Glomerular visceral epithelial cell (primary cell): Measurements from ENCODE around the gene SSR2.
"Not testable (repeated sequence)": the region's sequence is repeated elsewhere in the genome, so short reads cannot be mapped to it uniquely, and the experiment has no call there.

ENCODE experiments used
- DNase-seq: peaks from one replicate; pipeline ENCODE4 v3.0.0-alpha.2; 2016; ENCODE audit errors: extremely low spot score

SSR2 gene

DNA sequence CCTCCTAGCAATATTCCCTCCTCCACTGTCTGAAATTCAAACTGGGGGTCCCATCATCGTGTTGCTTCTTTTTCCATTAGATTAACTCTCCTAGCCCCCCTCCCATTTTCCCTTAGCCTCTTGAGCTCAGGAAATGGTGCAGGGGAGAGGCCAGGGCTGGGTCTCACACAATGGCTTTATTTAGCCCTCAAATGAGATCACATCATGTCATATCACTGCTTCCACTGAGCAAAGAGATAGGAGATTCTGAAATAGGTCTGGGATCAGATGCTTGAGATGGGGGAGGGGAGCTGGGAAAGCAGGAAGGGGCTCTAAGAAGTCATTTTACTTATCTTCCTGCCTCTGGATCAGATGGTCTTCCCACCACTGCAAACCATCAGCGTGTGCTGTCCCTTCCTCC lies 24.6 kb downstream of the SSR2 start:
- DNase-seq, result no peak

- no peak for DNase-seq
Observed at GRCh38 chr1:155993595-155993994, 27.2 kb downstream of the SSR2 start.

- DNase-seq, result no peak
Observed at GRCh38 chr1:155990005-155990739, 30.6 kb downstream of the SSR2 start.

GRCh38 chr1:155989242-155990004 lies 31.3 kb downstream of the SSR2 start:
- peak; percentile 79 for DNase-seq

DNA sequence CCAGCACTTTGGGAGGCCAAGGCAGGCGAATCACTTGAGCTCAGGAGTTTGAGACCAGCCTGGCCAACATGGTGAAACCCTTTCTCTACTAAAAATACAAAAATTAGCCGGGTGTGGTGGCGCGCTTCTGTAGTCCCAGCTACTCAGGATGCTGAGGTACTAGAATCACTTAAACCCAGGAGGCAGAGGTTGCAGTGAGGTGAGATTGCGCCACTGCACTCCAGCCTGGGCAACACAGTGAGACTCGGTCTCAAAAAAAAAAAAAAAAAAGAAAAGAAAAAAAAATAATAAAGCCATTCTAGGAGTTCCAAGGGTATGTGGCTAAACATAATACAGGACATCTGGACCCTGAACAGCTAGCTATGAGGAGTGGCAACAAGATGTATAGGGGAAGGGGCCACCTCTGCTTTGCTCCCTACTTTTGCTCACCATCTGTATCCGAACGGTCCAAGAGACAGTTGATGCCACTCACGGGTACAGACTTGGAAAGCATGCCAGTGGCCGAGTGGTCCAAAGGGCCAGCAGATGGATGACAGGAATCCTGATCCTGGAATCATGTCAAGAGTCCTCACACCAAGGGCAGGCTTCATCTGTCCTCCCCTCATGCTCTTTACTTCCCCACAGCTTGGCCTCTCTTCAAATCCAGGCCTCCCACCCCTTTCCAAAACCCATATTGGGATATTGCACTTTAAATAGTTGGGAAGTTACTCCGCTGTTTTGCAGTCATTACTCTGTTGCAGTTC lies 35.7 kb downstream of the SSR2 start:
- not testable (repeated sequence) for DNase-seq

DNA sequence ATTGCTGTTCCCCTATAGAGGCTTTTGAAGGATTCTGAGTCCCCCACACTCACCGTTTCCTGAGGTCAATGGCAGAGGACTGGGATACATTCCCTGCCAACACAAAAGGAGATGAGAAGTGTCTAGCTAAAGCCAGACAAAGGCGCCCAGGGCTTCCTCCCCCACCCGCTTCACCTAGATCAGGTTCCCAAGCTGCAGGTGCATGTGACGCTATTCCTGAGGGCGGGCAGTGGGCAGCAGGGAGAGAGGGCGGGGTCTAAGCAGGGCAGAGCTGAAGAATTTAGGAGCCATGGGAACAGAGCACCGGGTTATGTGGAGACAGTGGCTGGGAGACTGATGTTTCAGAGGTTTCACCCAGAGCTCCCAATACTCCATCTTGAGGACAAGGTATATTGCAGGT lies 36.4 kb downstream of the SSR2 start:
- no peak for DNase-seq

DNA sequence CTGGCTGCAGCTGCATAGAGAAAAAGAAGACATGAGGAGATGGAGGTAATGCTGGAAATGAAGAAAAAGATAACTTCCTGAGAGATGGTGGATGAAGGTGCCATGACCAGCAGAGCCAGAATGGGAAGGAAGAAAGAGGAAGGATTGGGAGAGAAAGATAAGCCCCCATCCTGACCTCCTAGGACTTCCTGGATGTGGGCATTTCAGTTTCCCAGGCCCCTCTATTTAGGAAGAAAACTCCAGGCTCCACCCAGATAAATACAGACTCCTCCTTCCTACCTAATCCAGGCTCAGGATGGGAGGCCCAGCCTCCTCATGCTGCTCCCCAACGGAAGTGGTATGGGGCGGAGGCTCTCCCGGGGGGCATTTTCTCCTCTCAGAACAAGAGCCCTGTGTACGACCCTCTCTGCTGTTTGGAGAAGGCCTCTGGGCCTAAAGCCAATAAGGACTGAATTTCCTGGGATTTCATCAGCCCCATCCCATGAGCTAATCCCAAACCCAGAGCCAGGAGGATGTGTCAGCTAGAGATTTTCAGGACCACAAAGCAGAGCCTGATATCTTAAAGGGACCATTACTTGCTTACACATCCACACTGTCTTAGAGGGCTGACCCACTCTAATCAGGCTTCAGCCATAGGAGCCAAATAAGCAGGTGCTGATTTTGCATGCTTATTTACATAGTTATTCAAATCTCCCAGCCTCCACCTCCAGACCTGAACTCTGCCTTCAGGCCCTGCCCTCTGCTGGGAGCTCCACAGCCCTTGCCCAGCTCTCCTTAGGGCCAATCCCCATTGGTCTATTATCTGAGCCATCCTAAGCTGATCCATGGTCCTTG lies 37.3 kb downstream of the SSR2 start:
- peak; percentile 84 for DNase-seq

DNA sequence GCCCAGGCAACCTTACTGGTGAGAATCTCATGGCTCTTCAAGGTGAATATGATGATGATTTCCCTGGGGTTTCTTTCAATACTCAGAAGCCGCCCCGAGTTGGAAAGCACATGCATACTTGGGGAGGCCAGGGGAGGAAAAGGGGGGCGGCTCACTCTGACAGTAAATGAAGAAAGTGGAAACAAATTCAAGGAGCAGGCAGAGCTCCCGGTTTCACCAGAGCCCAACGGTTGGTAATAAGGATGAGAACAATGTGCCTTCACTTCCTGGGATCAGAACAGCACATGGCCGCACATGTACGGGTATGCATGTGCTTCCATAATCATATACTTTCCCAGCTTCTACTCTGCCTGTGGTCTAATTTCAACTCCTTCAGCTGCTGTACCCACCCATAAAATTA lies 38.6 kb downstream of the SSR2 start:
- DNase-seq, result no peak

GRCh38 chr1:155981266-155982088 lies 39.3 kb downstream of the SSR2 start:
- DNase-seq, result peak; percentile 49

- DNase-seq, result no peak
Observed at GRCh38 chr1:155979597-155980343, 41.0 kb downstream of the SSR2 start.

DNA sequence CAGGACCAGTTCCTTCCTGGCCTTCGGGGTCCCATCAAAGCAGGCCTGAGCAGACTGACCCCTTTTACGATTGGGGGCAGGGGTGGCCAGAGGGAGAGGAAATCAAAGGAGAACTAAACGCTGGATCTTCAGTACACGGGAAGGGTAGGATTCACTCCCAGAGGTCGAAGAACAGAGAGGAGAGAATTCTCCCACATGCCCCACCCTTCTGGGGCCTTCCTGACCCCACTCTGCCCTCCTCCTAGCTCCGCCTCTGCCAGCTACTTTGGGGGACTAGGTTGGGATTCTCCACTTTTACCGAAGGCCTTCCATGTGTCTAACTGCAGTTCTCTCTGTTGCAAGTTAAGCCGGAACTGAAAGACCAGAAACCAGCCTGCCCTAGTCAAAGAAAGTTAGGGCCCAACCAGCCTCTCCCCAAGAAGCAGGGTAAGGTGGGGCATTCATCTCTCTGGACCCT lies 41.8 kb downstream of the SSR2 start:
- no peak for DNase-seq

- peak; percentile 76 for DNase-seq
Observed at GRCh38 chr1:155978325-155978972, 42.3 kb downstream of the SSR2 start, which contains the start of gene ARHGEF2. ARHGEF2 (minus strand) TSS chr1:155978547; CDS start chr1:155978427, 120 bp downstream.

GRCh38 chr1:155977690-155978324 lies 42.9 kb downstream of the SSR2 start:
- no peak for DNase-seq

- DNase-seq, result no peak
Observed at GRCh38 chr1:155976913-155977689, 43.6 kb downstream of the SSR2 start.

DNA sequence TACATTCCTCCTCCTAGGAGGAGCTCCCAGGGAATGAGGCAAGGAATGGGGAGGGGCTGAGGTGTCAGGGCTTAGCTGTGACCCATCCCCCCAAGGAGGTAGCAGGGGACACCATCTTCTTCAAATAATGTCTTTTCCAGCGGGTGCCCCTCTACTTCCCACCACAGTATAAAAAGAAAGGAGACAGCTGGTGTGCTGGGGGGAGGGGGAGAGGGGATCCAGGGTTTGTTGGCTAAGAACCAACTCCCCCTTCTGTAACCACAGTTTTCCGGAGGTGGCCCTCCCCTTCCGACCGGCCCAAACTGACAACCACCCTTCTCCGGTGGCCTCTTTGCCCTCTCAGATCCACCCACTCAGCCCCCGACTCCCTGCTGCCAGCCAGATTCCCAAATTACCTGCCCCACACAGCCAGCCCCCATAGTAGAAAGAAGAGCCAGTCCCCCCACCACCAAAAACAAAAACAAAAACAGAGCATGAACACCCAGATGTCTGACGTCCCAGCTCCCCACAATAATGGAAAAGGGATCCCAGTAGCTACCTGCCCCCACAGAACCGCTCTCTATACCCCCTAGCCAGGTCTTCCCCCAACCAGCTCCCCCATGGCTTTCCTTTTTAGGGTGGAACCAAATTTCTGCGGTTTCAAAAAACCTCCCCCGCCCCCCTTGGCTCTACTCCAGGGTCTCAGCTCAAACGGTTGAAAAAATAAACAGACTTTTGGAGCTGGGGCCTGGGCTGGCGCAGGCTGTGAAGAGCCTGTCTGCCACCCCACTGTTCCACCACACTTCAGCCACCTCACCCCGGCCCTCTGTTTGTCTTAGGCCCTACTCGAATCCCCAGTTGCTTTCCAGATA lies 44.5 kb downstream of the SSR2 start:
- DNase-seq, result peak; percentile 49

DNA sequence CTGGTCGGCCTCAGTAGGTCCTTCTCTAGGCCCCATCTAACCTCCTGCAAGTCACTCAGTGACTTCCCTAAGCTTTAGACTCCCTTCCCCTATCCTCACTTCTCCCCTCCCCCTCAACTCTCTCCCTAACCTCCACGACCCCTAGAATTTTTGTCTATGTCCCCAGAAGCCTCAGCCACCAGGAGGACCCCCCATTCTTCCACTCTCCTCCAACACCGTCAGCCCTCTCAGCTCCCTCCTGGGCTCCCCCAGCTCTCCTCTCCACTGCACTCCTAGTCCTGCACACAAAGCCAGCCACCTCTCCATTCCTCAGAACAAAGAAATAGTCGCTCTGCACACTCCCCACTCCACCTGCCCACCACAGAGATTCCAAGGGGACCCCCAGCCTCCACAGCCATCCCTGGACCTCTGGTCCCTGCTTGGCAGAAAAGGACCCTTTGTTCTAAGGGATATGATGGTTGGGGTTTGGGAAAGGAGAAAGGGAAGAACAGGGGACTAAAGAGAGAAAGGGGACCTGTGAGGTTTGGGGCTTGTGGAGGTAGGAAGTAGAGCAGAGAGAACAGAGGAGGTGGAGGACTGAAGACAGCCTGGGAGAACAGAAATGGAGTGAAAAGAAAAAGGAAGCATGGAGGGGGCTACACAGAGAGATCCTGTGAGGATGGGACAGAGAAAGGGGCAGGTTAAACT lies 45.2 kb downstream of the SSR2 start:
- DNase-seq, result no peak
